Amygdala (tissue), 56 donors: Measurements from ENCODE around the gene HS3ST3B1.

Experiments
- DNase-seq, 56 donors: peaks; one replicate each; lab custom pipeline; 2025; lab: John Stamatoyannopoulos, UW

The HS3ST3B1 gene

GRCh38 chr17:14302431-14303099 is 1.7 kb downstream of the HS3ST3B1 start:
- DNase-seq: peak in 41 of 56 donors; percentile 1 to 76 (median 30)

DNA sequence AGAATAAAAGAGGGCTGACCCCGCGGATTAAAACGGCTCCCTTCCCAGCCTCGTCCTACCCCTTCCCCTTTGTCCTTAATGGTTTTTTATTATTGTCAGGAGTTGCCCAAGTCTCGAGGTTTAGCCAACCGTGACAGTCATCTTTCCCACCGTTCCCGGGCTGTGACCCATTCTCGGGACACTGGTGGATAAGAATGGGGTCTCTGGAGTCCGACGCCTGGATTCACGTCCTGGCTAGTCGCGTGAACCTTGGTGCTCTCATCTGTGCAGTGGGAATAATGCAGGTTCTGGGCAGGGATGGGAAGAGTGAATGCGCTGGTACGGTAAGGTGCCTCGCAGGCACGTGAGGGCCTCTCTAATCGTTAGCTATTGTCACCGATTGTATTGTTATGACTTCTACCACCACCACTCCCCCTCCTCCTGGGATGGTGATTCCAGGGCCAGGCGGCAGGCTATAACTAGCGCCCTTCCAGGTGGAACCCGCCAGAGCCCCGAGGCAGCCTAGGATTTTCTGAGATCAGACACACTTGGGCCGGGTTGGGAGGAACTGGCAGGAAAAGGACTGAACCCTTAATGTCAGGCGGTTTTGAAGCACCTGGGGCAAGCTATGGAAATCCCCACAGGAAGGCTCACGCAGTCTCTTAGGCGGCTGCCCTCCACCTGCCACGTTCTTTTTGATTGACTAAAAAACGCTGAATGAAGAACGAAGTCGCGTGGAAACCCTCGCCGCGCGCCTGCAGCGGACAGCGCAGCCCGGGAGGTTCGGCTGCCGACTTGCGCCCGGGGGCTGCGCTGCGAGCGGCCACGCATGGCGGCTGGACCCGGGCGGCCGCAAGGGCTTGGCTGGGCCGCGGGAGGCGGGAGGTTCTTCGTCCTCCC is 2.7 kb downstream of the HS3ST3B1 start:
- no peak for DNase-seq

DNA sequence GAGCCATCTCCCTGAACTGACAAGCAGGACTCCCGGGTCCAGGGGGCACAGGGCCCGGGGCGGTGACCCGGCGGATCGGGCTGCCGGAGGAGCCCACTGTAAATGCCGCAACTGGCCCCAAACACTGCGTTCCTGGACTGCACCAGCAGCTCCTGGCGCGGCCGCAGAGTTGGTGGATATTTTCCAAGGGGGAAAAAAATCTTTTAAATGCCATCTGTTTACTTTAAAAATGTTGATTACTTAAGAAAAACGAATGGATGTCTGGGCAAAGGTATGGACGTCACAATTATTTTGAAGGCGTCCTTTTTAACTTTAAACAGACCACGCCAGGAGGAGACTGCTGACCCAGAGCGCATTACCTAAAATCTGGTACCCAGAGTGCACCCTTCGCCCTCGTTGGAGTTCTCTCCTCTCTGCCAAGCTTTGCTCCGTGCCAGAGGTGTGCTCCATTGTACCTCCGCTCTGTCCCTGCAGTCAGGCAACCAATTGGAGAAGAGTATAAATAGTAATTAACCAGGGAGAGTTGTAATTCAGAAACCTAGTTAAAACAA is 3.4 kb downstream of the HS3ST3B1 start:
- no peak for DNase-seq

GRCh38 chr17:14304773-14305517 is 4.1 kb downstream of the HS3ST3B1 start:
- no peak for DNase-seq

GRCh38 chr17:14305785-14306496 is 5.1 kb downstream of the HS3ST3B1 start:
- DNase-seq: no peak

GRCh38 chr17:14306596-14306995 is 5.7 kb downstream of the HS3ST3B1 start:
- no peak for DNase-seq

DNA sequence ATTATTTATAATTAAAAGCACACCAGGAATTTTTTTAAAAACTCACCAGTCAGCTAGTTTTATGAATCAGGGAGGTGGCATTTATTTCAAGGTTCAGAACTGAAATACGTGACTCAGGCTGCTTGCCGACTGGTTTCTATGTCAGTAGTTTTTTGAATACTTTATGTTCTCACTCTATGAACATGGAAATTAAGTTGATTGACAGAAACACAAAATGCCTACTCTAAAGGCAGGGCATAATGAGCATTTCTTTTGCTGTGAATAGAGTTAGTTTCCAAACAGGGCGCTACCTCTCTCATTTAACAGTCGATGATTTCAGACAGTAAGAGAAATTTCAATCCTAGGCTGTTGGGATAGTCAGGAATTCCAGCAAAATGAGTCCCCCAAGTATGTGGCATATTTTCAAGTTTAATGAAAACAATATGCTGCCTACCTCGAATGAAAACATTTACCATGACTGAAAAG is 6.7 kb downstream of the HS3ST3B1 start:
- DNase-seq: no peak

- no peak for DNase-seq
Observed at GRCh38 chr17:14308636-14308964, 7.7 kb downstream of the HS3ST3B1 start.

- DNase-seq: peak in 47 of 56 donors; percentile 7 to 85 (median 52)
Observed at GRCh38 chr17:14308965-14309879, 8.3 kb downstream of the HS3ST3B1 start.

- no peak for DNase-seq
Observed at GRCh38 chr17:14310101-14310500, 9.2 kb downstream of the HS3ST3B1 start.

DNA sequence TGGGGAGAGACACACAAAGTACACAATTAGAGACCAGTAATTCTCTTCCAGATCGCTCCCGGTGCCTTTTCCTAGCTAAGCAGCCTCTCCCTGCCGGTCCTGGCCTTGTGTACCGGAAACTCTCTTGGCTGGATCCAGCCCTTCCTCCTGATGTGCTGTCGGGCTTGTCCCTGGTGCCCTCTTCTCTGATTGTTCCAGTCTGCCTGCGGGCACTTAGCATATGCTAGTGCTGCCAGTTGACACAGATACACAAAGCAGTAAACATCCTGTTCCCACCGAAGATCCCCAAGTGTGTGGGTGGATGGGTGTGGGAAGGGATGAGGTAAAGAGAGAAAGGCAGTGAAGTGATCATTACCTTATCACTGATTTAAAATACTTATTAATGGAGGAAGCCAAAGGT is 9.7 kb downstream of the HS3ST3B1 start:
- no peak for DNase-seq

DNA sequence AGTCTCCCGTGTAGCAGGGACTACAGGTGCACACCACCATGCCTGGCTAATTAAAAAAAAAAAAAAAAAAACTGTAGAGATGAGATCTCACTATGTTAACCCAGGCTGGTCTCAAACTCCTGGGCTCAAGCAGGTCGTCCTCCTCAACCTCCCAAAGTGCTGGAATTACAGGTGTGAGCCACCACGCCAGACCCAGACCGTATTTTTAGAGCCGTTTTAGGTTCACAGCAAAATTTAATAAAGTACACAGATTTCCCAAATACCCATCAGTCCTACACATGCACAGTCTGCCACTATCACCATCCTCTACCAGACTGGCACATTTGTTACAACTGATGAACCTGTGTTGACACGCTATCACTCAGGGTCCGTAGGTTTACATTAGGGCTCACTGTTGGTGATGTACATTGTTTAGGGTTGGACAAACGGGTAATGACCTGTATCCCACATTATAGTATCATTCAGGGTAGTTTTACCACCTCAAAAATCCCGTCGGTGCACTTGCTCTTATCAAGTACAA is 10.4 kb downstream of the HS3ST3B1 start:
- no peak for DNase-seq

GRCh38 chr17:14311981-14312380 is 11.1 kb downstream of the HS3ST3B1 start:
- DNase-seq: no peak

GRCh38 chr17:14312522-14312921 is 11.6 kb downstream of the HS3ST3B1 start:
- DNase-seq: no peak

DNA sequence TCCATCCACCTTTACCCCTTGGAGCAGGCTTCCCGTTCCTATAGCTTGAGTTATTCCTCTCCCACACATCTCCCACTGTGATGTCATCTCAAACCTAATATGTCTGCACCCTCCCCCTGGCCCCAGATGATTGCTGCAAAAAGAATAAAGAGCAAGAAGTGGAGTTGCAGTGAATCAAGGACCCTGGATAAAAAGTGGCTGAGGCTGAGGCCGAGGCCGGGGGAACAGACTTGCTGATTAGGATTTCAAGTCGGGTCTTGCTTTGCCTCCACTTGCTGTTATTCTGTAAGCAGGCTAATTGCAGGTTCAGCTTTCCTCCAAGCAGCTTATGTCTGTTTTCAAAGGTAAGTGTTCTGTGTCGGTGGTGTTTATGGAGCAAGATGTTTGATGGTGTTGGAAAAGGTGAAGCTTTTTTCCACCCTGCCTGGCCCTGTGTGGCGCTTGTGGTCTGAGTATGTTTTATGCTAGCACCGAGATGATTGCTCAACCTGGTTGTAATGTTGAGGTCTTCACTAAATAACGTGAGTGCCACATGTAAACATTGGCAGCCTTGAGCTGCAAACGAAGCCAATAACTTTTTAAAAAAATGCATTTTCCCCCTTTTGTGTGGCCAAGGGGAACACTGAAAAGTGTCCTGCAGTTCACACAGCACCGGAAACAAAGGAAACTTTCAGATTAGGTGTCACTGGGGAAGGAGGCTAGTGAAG is 15.4 kb downstream of the HS3ST3B1 start:
- no peak for DNase-seq

- DNase-seq: no peak
Observed at GRCh38 chr17:14317383-14317782, 16.5 kb downstream of the HS3ST3B1 start.

DNA sequence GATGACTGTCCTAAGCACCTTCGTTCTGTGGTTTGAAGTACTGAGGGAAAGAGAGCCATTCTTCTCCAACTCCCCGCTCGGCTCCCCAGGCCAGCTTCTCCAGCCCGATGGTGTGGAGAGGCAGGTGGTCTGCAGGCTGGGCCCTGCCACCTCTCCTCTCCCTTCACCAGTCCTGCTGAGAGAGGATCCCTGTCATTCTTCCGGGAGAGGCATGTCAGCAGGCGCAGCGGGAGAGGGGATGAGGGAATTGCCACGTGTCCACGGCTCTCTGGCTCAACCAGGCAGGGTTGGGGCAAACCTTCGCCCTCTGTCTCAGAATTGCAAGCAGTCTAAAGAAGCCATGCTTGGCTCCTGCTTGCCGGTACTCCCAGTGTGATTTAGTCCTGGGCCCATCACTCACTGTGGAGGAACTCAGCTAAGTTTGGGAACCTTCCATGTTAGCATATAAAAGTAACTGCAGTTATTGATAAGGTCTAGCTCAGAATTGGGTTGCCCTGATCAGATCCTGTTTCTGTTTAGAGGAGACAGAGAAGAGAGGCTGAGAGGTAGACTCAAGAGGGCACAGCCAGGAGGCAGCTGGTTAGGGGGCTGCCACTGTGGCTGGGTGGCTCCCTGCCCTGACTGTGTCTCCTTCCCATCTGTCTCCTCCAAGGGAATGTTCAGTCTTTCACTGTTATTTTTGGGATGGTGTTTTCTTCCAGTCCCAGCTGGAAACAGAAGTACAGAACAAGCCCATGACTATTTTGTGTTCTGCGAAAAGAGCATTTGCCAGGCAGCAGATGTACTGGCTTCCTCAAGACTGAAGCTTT is 17.4 kb downstream of the HS3ST3B1 start:
- no peak for DNase-seq

GRCh38 chr17:14318918-14319205 is 18.0 kb downstream of the HS3ST3B1 start:
- no peak for DNase-seq
